Measurements from ENCODE around the gene TLCD2.

GRCh38 chr17:1715803-1716075, 5.6 kb upstream of the TLCD2 start:
- TF ChIP-seq POLR2AphosphoS5 (IDR thresholded peaks at IDR 0.05) (no peak), CTCF (IDR thresholded peaks at IDR 0.05) (no peak), POLR2A (IDR thresholded peaks at IDR 0.05) (no peak)

All from breast epithelium (tissue), 3 donors.